SH-SY5Y (cell line): ENCODE results near the gene MTG1.

ENCODE experiments used
- GATA2 ChIP-seq: IDR thresholded peaks from 2 replicates; pipeline ENCODE4 v1.6.1; 2011; ENCODE audit warnings: mild to moderate bottlenecking, low read depth, low read length
- GATA3 ChIP-seq: IDR thresholded peaks from 2 replicates; pipeline ENCODE4 v1.6.1; 2011; ENCODE audit warnings: low read depth, mild to moderate bottlenecking, low read length, moderate library complexity

DNA sequence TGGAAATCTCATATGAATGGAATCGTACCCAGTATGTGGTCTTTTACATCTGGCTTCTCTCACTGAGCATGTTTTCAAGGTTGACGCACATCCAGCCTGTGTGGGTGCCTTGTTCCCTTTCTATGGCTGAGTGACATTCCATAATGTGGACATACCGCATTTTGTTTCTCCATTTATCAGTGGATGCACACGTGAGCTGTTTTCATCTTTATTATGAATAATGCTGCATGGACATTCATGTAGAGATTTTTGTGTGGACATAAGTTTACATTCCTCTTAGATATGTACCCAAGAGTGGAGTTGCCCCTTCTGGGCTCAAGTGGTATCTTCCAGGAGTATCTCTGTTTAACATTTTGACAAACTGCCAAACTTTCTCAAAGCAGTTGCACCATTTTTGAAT is 58.5 kb downstream of the MTG1 start:
- no peak for TF ChIP-seq GATA2
- no peak for TF ChIP-seq GATA3
